Neural progenitor cell (in vitro differentiated cells): ENCODE results near the gene RALY. TPM values are rescaled to one million over a fixed set of nuclear protein-coding genes. Genes with fewer than 3 reads are reported as not detected.

Source experiments
- DNase-seq: peaks from one replicate; pipeline ENCODE4 v3.0.0-alpha.2; 2016; ENCODE audit warnings: low spot score
- H2AFZ ChIP-seq: fragments of 200-600 bp; sonication (generic); replicated peaks from 2 replicates; pipeline ENCODE4 v1.6.1; 2016; ENCODE audit warnings: antibody characterized with exemption
- H3F3A ChIP-seq: fragments of 200-600 bp; sonication (generic); 2 replicates; pipeline ENCODE4 v1.6.1; 2016; ENCODE audit warnings: antibody characterized with exemption, low read depth
- H3K27ac ChIP-seq: fragments of 200-600 bp; sonication (generic); 2 replicates; pipeline ENCODE4 v1.5.1; 2016; ENCODE audit warnings: mild to moderate bottlenecking
- H3K27me3 ChIP-seq: fragments of 200-600 bp; sonication (generic); 2 replicates; pipeline ENCODE4 v1.6.1; 2016; ENCODE audit warnings: mild to moderate bottlenecking, moderate library complexity
- H3K36me3 ChIP-seq: fragments of 200-600 bp; sonication (generic); 2 replicates; pipeline ENCODE4 v1.5.1; 2016
- H3K4me1 ChIP-seq: fragments of 200-600 bp; sonication (generic); 2 replicates; pipeline ENCODE4 v1.6.1; 2016; ENCODE audit warnings: mixed run types
- H3K4me2 ChIP-seq: fragments of 200-600 bp; sonication (generic); 2 replicates; pipeline ENCODE4 v1.6.1; 2016
- H3K4me3 ChIP-seq: fragments of 200-600 bp; sonication (generic); 2 replicates; pipeline ENCODE4 v1.5.1; 2016
- H3K79me2 ChIP-seq: fragments of 200-600 bp; sonication (generic); 2 replicates; pipeline ENCODE4 v1.6.1; 2016; ENCODE audit warnings: low read depth
- H3K9ac ChIP-seq: fragments of 200-600 bp; sonication (generic); 2 replicates; pipeline ENCODE4 v1.6.1; 2016
- H3K9me3 ChIP-seq: fragments of 200-600 bp; sonication (generic); 2 replicates; pipeline ENCODE4 v1.5.1; 2016; ENCODE audit warnings: low read depth
- H4K20me1 ChIP-seq: fragments of 200-600 bp; sonication (generic); 2 replicates; pipeline ENCODE4 v1.6.1; 2016; ENCODE audit warnings: low read depth
- H3K27ac Mint-ChIP-seq: 3 replicates; pipeline ENCODE4 v1.8.0; 2021; ENCODE audit warnings: mixed read lengths
- H3K27me3 Mint-ChIP-seq: 2 replicates; pipeline ENCODE4 v1.8.0; 2022; ENCODE audit warnings: low read depth, mild to moderate bottlenecking, inconsistent platforms, moderate library complexity, mixed read lengths; ENCODE audit not compliant: insufficient read depth
- H3K36me3 Mint-ChIP-seq: 3 replicates; pipeline ENCODE4 v1.8.0; 2021; ENCODE audit warnings: mixed read lengths
- H3K4me1 Mint-ChIP-seq: 3 replicates; pipeline ENCODE4 v1.8.0; 2021; ENCODE audit warnings: mixed read lengths
- H3K4me3 Mint-ChIP-seq: 3 replicates; pipeline ENCODE4 v1.8.0; 2021; ENCODE audit warnings: mild to moderate bottlenecking, moderate library complexity, mixed read lengths
- H3K9me3 Mint-ChIP-seq: 3 replicates; pipeline ENCODE4 v1.8.0; 2020; ENCODE audit warnings: mixed read lengths
- EZH2 ChIP-seq: fragments of 200-600 bp; sonication (generic); IDR thresholded peaks from 2 replicates; pipeline ENCODE4 v1.6.1; 2017; ENCODE audit warnings: antibody characterized with exemption, mild to moderate bottlenecking, moderate library complexity
- EZH2phosphoT487 ChIP-seq: fragments of 200-600 bp; sonication (generic); IDR thresholded peaks from 2 replicates; pipeline ENCODE4 v1.6.1; 2017; ENCODE audit warnings: antibody characterized with exemption
- total RNA-seq: library from RNA; depleted of rRNA; stranded (reverse); fragments of >200 nt; gene quantifications from 2 replicates; pipeline ENCODE4 v1.2.3, GENCODE V29; 2015; ENCODE audit warnings: low replicate concordance
- TF ChIP-seq, protein P1 (sequence below): fragments of 200-600 bp; sonication (generic); IDR thresholded peaks from 2 replicates; pipeline ENCODE4 v1.5.1; 2017; ENCODE audit warnings: antibody characterized with exemption, mild to moderate bottlenecking

Gene RALY
- total RNA-seq, 1 donor from 2014 or later = 102 TPM

GRCh38 chr20:34001378-34001777 lies 7.7 kb downstream of the RALY start:
- Histone ChIP-seq H3F3A (no peaks in the 10 kb centered on the region), H3K4me1 (no peaks in the 10 kb centered on the region), H3K27ac (no peak overlapping the region), H3K9me3 (no peaks in the 10 kb centered on the region), H3K9ac (no peak overlapping the region), H3K79me2 (peaks cover 98% of the 10 kb centered on the region), H3K4me2 (no peak overlapping the region), H2AFZ (no peak overlapping the region), H4K20me1 (peaks cover 84% of the 10 kb centered on the region), H3K36me3 (no peaks in the 10 kb centered on the region), H3K27me3 (no peaks in the 10 kb centered on the region), H3K4me3 (no peak overlapping the region)
- H3K36me3 Mint-ChIP-seq = peaks cover 55% of the 10 kb centered on the region
- H3K27me3 Mint-ChIP-seq = no peaks in the 10 kb centered on the region
- no peak overlapping the region for H3K4me3 Mint-ChIP-seq
- no peak overlapping the region for H3K27ac Mint-ChIP-seq
- DNase-seq = no peak
- H3K9me3 Mint-ChIP-seq = peaks cover 12% of the 10 kb centered on the region
- TF ChIP-seq EZH2phosphoT487 (no peak), EZH2 (no peak)
- TF ChIP-seq, protein P1, sequence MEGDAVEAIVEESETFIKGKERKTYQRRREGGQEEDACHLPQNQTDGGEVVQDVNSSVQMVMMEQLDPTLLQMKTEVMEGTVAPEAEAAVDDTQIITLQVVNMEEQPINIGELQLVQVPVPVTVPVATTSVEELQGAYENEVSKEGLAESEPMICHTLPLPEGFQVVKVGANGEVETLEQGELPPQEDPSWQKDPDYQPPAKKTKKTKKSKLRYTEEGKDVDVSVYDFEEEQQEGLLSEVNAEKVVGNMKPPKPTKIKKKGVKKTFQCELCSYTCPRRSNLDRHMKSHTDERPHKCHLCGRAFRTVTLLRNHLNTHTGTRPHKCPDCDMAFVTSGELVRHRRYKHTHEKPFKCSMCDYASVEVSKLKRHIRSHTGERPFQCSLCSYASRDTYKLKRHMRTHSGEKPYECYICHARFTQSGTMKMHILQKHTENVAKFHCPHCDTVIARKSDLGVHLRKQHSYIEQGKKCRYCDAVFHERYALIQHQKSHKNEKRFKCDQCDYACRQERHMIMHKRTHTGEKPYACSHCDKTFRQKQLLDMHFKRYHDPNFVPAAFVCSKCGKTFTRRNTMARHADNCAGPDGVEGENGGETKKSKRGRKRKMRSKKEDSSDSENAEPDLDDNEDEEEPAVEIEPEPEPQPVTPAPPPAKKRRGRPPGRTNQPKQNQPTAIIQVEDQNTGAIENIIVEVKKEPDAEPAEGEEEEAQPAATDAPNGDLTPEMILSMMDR = no peak
- H3K4me1 Mint-ChIP-seq = peaks cover 19% of the 10 kb centered on the region

GRCh38 chr20:34004227-34004626 lies 10.5 kb downstream of the RALY start:
- H3K27me3 Mint-ChIP-seq = peaks cover 2% of the 10 kb centered on the region
- no peak overlapping the region for H3K4me2 ChIP-seq
- peaks cover 2% of the 10 kb centered on the region for H3F3A ChIP-seq
- no peaks in the 10 kb centered on the region for H3K4me1 ChIP-seq
- no peak overlapping the region for H2AFZ ChIP-seq
- no peaks in the 10 kb centered on the region for H3K27me3 ChIP-seq
- peaks cover 73% of the 10 kb centered on the region for H4K20me1 ChIP-seq
- no peaks in the 10 kb centered on the region for H3K9me3 ChIP-seq
- no peak overlapping the region for H3K4me3 ChIP-seq
- H3K9ac ChIP-seq = no peak overlapping the region
- H3K79me2 ChIP-seq = peaks cover 98% of the 10 kb centered on the region
- H3K4me1 Mint-ChIP-seq = peaks cover 11% of the 10 kb centered on the region
- peaks cover 25% of the 10 kb centered on the region for H3K9me3 Mint-ChIP-seq
- H3K36me3 ChIP-seq = no peaks in the 10 kb centered on the region
- H3K27ac Mint-ChIP-seq = no peak overlapping the region
- no peak overlapping the region for H3K27ac ChIP-seq
- DNase-seq = no peak
- no peak for TF ChIP-seq EZH2
- TF ChIP-seq, protein P1 = no peak
- TF ChIP-seq EZH2phosphoT487 = no peak
- no peak overlapping the region for H3K4me3 Mint-ChIP-seq
- H3K36me3 Mint-ChIP-seq = peaks cover 56% of the 10 kb centered on the region

GRCh38 chr20:34004790-34005457 lies 11.2 kb downstream of the RALY start:
- no peak overlapping the region for H3K4me3 Mint-ChIP-seq
- H3K27me3 Mint-ChIP-seq = peaks cover 2% of the 10 kb centered on the region
- Histone ChIP-seq H3K27me3 (no peaks in the 10 kb centered on the region), H3K79me2 (peaks cover 98% of the 10 kb centered on the region), H3K27ac (no peak overlapping the region), H2AFZ (no peak overlapping the region), H3K4me3 (no peak overlapping the region), H3K4me1 (no peaks in the 10 kb centered on the region), H4K20me1 (peaks cover 67% of the 10 kb centered on the region), H3K4me2 (no peak overlapping the region), H3K9ac (no peak overlapping the region), H3K36me3 (no peaks in the 10 kb centered on the region), H3K9me3 (no peaks in the 10 kb centered on the region), H3F3A (peaks cover 9% of the 10 kb centered on the region)
- DNase-seq = no peak
- TF ChIP-seq EZH2 (no peak), EZH2phosphoT487 (no peak)
- TF ChIP-seq, protein P1 = no peak
- no peak overlapping the region for H3K27ac Mint-ChIP-seq
- peaks cover 59% of the 10 kb centered on the region for H3K36me3 Mint-ChIP-seq
- peaks cover 12% of the 10 kb centered on the region for H3K4me1 Mint-ChIP-seq
- peaks cover 25% of the 10 kb centered on the region for H3K9me3 Mint-ChIP-seq
